COLO668 (cell line): ENCODE measurements around the gene SH2B3.

Experiments used
- DNase-seq: peaks from one replicate; lab custom pipeline; 2025; ENCODE audit not compliant: unreplicated experiment; lab: John Stamatoyannopoulos, UW

The SH2B3 gene

DNA sequence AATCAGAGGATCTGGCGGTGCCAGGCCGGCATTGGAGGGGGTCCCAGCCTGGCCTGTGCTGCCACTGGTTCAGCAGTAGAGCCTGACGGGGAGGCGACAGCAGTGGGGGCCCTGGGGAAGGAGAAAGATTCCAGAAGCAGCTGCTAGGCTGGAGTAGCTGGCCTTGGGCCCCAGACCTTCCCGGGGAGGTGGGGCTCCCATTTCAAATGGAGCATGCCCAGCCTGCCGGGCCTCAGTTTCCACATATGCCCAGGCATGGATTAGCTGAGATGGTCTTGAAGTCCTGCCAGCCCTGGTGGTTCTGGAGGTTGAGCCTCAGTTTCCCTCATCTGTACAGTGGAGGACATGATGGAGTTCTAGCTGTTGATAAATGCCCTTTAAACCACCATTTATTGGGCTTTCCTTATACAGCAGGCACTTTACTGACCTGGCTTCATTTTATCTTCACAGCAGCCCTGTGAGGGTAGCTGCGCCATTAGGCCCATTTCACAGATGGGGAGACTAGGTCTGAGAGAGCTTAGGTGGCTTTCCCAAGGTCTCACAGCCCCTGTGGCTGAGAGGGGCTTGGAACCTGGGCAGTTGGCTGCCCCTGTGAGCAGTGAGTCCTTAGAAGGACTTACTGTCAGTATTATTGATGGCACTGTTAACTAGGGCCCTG lies 21.8 kb downstream of the SH2B3 start:
- no peak for DNase-seq

DNA sequence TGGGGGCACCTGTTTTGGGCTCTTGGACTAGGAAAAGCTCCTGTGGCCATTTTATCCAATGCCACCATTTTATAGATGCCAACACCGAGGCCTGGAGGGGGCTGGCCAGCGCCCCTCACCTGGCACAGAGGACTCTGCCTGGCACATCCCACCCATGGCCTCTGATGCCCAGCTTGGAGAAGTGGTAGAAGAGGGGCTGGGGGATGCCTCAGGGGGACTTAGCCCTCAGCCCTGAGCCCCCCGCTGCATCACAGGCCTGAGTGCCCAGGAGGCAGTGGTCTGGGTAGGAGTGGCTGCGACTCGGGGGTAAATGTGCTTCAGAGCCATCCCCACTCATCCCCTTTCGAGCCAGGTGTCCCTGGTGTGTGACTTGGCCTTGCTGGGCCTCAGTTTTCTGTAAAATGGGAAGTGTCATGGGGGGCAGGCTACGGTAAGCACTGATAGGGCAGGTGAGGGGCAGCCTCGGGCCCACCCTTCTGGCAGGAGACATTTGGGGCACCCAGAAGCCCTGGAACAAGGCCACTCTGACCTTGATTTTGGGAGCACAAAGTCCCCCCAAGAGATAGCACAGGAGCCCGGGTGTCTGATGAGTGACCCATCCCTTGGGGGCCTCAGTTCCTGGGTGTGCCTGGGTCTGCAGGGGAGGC lies 22.5 kb downstream of the SH2B3 start:
- no peak for DNase-seq

DNA sequence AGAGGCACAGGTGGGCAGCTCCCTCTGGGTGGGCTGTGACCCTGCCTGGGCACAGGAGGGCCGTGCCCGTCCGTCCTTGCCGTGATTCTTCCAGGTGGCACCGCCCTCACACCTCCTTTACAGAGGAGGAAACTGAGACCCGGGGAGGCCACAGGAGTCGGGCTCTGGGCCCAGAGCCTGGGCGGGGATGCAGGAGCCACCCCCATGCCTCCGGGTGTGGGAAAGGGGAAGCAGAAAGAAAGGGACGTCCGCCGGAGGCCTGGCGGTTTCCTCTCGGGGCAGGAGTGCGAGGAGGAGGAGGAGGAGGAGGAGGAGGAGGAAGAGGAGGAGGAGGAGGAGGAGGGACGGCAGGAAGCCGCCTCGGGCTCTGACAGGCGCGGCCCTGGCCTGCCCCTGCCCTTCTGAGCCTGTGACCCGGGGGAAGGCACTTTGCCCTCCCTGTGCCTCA lies 23.0 kb downstream of the SH2B3 start:
- no peak for DNase-seq

DNA sequence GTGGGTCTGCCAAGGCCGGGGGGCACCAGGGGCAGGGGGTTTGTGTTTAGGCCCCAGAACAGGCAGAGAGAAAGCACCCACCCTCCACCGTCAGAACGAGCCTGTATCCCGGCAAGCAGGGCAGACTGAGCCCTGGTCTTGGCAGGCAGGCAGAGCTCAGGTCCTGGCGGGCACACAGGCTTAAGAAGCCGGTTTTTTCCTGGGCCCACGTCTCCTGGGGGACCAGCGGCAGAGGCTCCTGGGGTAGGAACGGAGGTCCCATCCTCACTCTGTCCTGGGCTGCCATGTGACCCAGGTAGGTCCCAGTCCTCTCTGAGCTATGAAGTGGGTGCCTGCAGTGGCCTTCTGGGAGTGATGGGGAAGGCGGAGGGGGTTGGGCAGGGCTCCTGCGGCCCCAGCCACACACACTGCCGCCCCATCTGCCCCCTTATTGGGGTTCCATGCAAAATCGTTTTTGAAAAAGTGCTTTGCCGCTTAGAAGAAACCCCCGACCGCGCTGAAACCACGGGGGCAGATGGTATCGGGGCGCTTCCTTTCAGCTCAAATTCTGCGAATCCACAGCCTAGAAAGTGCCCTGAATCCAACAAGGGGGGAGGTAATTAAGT lies 24.2 kb downstream of the SH2B3 start:
- DNase-seq = no peak

DNA sequence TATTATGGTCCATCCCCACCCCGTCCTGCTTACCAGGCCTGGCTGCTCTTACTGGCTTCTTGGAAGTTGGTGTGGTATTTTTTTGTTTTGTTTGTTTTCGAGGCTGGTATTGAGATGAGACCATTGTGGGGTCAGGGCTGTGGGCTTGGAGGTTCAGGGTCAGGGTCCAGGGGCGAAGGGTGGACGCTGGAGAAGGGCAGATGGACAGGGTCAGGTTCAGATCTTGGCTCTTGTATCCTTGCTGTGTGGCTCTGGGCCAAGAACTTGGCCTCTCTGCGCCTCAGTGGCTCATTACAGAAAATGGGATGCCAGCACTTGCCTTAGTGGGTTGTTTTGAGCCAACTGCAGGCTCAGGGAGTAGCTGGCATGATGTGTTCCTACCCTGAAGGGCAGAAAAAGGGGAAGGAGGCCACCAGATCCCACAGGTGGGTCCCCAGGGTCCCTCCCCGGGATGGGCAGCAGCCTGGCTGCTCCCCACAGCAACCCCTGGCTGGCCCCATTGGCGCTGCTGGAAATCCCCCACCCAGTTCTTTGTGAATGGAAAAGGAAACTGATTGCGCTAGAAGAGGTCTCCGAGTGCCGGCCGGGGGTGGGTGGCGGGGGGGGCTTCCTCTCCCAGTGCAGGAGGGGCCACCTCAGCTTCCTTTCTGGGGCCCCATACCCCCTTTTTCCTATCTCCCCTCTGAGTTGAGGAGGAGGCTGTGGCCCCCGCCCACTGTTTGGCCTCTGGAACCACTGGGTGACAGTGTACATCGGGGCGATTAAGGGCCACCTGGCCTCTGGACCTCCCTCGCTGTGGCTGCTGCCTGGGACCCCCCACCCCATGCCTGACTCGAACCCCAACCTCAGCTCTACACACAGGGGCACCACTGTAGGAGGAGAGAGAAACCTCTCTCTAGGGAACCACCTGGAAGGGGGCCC lies 25.0 kb downstream of the SH2B3 start:
- no peak for DNase-seq

DNA sequence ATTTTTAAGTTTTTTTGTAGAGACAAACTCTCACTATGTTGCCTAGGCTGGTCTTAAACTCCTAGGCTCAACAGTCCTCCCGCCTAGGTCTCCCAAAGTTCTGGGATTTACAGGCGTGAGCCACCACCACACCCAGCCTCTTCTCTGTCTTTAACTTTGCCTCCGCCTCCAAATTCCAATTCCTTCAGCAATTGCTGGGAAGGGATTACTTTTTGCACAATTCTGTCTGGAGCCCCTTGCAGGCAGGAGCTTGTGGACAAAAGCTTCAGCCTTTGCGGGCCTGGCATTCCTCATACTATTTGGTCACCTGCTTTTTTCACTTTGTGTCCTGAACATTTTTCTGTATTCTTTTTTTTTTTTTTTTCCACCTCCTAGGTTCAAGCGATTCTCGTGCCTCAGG lies 26.0 kb downstream of the SH2B3 start:
- no peak for DNase-seq

DNA sequence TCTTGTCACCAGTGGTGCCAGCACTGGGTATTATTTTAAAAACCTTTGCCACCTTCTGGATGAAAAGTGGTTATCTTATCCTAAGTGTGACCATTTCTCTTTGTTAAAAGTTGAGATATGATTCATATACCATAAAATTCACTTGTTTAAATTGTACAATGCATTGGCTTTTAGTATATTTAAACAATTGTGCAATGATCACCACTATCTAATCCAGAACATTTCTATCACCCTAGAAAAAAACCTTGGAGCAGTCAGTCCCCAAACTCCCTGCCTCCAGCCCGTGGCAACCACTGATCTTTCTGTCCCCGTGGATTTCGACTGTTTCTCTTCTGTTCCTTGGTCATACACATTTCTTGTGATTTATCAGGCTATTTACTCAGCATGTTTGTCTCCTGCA lies 28.3 kb downstream of the SH2B3 start:
- DNase-seq = no peak

DNA sequence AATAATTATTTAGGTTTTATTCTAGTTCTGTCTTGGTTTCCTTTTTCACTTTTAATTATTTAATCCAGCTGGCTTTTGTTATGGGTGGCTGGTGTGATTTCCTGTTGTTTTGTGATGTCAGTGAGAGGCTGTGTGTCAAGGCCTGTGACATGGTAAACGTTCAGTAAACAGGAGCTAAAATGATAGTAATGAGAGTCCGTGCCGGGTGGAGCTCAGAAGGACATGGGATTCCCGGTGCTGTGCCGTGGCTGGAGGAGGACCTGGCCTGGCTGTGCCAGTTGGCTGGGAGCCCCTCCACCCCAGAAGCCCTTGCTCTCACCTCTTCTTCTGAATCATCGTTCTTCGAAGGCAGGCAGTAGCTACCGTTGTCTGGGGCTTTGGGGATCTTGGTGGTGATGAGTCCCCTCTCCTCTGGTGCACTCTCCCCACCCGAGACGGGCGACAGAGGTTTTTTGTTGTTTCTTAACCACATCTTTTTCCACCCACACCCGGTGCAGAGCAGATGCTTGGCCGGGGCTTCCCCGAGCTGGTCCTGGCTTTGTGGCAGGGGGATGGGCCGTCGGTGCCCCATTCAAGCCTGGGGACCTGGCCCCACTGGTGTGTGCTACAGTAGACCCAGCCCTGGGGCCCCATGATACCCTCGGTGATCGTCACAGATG lies 29.1 kb downstream of the SH2B3 start:
- DNase-seq = no peak

DNA sequence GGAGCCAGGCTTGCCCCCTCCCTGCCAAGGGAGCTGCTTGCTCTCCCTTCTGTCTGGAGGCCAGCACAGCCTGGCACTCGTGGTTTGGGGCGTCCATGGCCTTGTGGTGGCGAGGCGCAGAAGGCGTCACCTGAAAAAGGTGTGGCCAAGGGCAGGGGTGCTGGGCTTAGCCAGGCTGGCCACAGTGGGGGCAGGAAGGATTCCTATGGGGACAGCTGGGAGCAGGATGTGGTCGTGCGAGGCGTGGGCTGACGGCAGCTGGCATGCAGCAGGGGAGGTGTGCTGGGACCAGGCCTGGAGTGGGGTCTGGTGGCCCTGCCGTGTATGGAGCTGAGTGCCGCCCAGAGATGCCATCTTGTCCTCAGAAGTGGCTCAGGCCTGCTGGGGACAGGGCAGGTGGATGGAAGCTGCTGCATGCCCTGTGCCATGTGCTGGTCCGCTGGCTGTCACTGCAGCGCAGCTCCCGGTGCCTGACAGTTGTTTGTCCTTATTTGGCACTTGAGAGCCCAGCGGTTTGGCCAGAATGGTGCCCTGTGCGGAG lies 30.0 kb downstream of the SH2B3 start:
- DNase-seq = no peak

DNA sequence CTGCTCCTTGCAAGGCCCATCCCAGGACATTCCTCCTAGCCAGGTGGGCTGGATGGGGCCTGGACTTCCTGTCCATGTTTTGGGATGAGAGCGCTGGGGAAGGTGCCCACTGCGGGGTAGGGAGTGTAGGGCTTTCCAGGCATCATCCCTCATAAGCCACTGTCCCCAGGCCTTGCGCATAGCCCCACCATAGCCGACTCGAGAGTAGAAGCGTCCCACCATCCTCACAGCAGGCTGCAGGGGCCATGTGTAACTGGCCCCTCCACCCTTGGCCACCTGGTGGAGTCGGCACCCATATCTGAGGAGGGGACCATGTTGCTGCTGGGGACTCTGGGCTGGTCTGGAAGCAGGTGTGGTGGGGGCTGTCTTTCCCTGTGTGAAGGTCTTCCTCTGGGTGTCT lies 30.5 kb downstream of the SH2B3 start:
- DNase-seq = no peak

DNA sequence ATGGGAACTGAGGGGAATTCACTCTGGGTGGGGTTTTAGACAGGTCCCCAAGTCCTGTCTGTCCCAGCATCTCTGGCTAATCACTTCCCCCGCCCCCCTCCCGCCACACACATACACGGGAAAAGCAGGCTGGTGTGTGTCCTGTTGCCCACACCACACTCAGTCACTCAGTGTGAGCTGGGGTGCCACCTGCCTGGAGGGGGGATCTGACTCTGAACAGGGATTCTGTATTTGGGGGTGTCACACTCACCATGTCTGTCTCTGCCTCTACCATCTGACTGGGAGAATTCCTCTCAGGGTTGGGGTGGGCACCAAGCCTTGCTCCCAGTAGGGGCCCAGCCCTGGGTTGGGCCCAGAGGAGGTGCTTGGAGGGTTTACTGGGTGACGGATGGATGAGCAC lies 31.1 kb downstream of the SH2B3 start:
- no peak for DNase-seq

DNA sequence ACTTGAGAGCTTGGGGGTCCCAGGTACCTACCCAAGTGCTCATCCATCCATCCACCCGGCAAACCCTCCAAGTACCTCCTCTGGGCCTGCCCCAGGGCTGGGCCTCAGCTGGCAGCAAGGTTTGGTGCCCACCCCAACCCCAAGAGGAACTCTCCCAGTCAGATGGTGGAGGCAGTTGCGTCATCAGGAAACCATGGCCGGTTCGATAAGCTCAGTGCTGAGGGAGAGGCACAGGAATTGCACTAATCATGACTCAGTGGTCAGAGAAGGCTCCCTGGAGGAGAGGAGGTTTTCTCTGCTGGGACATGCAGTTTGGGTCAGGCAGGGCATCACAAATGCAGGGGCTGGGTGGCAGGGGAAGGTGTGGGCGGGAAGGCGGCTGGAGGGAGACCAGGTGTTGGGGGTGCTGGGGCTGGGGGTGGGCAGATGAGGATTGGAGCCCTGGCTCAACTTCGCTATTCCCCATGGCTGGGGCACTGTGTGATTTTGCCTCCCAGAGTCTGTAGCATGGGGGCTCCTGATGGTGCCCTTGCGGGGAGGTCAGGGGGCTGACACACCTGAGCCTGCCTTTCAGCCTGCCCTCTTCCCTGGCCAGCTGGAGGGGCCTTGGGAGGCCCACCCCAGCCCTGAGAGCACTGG lies 32.2 kb downstream of the SH2B3 start:
- no peak for DNase-seq

DNA sequence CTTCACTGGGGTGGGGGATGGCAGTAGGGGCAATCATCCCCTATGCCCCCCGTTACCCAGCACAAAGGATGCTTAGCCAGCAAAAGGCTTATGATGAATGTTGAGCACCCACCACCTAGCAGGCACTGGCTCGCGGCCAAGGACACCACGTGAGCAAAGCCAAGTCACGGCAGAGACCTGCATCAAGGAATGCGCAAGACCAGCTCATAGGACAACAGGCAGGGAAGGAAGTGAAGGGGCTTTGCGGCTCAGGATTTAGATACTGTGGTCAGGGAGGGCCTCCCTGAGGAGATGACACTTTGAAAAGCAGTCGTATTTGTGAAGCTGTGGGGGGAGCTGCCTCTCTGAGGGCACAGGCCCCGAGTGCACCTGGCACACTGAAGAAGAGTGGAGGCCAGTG lies 32.8 kb downstream of the SH2B3 start:
- no peak for DNase-seq

DNA sequence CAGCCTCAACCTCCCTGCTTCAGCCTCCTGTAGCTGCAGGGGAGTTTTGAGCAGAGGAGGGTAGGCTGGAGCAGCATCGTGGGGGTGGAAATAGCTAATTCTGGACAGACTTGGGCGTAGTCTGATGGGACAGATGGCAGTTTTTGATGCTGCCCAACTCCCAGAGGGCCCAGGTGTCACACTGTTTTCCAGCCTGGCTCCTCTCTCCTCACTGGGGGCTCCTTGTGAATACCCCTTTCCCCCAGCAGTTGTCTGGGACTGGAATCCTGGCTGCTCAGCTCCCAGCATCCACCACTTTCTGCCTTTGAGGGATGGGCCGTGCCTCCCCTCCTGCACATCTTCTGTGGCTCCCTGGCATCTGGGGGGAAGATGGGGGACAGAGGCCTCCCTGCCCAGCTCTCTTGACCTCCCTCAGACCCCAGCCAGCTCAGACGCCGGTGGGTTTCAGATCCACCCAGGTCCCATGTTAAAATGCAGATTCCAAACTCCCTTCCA lies 34.0 kb downstream of the SH2B3 start:
- DNase-seq = no peak

DNA sequence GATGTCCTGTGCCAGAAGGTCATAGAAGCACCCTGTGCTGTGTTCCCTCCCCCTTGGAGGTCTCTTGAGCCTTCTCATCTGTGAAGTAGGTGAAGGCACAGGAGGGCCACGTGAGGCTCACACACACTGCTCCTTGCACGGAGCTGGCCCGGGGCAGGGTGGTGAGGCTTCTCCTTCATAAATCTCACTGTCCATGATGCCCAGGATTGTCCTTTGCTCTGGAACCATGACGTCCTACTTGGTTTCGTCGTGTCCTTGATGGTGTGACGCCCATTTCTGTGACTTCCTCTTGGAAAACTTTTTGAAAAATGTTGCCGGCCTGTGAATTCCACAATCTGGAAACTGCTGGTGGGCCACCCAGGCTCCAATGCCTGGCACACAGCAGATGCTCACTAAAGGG lies 34.4 kb downstream of the SH2B3 start:
- no peak for DNase-seq

DNA sequence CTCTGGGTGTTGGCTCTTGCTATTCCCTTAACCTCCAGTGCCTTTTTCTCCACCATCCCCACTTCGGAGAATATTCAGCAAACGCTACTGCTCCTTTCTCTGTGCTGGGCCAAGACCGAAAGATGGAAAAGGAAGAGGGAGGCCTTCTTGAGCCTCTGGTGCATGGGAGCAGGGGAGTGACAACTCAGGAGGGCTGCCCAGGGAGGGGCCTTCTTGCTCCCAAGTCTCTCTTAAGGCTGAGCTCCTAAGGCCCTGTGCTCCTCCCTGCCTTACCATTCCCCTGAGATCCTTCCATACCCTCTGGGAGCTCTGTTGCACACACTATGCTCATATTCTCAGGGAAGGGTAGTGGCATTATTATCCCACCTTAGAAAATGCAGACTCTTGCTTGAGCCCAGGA lies 34.9 kb downstream of the SH2B3 start:
- DNase-seq = no peak

DNA sequence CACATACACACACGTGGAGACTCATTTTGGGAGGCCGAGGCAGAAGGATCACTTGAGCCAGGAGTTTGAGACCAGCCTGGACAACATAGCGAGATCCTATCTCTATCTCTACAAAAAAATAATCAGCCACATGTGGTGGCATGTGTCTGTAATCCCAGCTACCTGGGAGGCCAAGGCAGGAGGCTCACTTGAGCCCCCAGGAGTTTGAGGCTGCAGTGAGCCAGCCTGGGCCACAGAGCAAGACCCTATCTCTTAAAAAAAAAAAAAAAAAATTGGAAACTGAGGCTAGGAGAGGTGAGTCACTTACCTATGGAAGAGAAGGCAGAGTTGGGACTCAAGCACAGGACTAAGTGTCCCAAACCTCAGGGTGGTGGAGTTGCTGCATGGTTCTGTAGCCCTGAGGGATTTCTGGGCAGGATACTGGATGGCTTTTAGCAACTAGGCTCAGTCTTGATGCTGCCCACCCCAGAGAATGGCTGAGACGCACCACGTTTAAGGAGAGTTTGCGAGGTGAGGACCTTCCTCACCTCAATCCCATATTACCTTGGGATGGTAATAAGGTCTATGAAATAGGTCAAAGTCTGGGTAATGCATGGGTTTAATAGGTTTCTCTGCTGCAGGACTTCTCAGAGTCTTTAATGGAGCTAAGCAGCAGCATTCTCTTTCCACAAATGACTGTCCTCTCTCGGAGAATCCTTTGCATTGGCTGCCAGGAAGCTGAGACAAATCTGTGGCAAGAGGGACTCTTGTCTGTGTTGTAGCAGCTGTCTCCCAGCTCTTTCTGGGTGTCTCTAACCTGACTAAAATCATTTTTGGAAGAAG lies 35.6 kb downstream of the SH2B3 start:
- DNase-seq = no peak

DNA sequence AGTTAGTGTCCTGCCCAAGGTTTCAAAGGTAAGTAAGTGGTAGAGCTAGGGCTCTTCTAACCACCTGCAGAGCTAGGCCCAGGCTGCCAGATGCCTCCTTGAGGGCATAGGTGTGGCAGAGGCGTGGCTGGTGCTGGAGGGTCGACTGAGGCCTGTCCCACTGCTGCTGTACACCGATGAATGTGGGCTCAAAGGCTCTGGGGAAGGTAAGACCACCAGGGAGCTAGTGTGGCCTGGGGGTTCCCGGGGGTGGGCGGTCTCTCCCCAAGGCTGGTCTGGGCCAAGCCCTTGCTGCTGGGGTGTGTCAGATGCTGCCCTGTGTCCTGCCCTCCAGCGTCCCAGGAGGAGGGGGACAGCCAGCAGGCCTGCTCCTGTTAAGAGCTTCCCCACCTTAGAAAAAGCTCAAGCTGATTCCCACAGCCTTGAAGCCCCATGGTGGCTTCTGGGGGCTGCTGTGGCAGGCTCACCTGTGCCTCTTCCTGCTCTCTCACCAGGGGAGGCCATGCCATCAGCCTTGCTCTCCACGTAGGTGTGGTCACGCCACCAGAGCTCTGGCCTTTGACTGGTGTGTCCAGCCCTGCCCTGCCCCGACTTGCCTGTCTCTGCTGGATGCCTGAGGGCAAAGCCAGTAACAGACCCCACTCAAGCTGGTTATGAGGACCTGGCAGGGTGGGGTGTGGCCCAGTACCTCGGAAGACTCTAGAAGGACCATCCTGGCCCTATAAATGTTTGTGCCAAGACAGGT lies 36.8 kb downstream of the SH2B3 start:
- no peak for DNase-seq

DNA sequence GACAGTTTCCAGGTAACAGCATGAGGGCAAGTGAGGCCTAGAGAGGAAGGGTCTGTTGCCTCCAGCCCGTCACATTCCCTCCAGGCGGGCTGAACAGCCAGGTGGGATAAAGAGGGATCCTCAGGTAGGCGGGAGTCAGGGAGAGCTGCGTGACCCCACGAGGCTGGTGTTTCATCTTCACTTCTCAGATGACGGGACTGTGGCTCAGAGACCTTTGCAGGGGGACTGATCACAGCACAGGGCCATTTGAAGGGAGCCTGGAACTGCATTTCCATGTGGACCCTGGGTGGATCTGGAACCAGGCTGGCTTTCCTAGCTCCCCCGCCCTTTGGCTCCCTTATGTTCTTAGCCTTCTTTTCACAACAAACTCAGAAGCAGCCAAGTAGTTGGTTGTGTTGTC lies 37.4 kb downstream of the SH2B3 start:
- no peak for DNase-seq
